Panc1 (cell line): Measurements from ENCODE around the gene FGF22. TPM values are rescaled to one million over a fixed set of nuclear protein-coding genes. Genes with fewer than 3 reads are reported as not detected.

Experiments used
- ATAC-seq: fragments of 200-7000 bp; cut with Tn5 transposase; 2 replicates; pipeline ENCODE4 v1.9.1; 2020; ENCODE audit warnings: mild to moderate bottlenecking, moderate library complexity
- BruUV-seq: library from RNA; stranded (reverse); fragments of 400-500 nt; replicated peaks from 2 replicates; lab custom pipeline; 2021; lab: Mats Ljungman, UMichigan
- CTCF ChIA-PET: fragments of 300-600 bp; sonication (Branson Sonifier 250); formaldehyde crosslinking; loops from one replicate; lab custom pipeline; 2022; ENCODE audit warnings: antibody characterized with exemption; lab: Charles Lee
- POLR2A ChIA-PET: fragments of 300-600 bp; sonication (Branson Sonifier 250); formaldehyde crosslinking; loops from one replicate; lab custom pipeline; 2022; ENCODE audit warnings: antibody characterized with exemption; lab: Charles Lee
- DNase-seq: peaks from one replicate; pipeline ENCODE4 v3.0.0-alpha.2; 2010; ENCODE audit warnings: low read depth, low spot score
- H3K27ac ChIP-seq: 2 replicates; pipeline ENCODE4 v1.5.1; 2011; ENCODE audit warnings: mild to moderate bottlenecking, low read length, inconsistent platforms
- H3K27me3 ChIP-seq: fragments of 200-500 bp; sonication (Bioruptor generic); 2 replicates; pipeline ENCODE4 v1.6.0; 2014; ENCODE audit warnings: low read length, inconsistent platforms; ENCODE audit not compliant: control insufficient read depth, insufficient read depth
- H3K36me3 ChIP-seq: fragments of 200-500 bp; sonication (Bioruptor generic); 2 replicates; pipeline ENCODE4 v1.5.1; 2014; ENCODE audit warnings: inconsistent platforms, mild to moderate bottlenecking, low read length, moderate library complexity; ENCODE audit not compliant: control insufficient read depth, insufficient read depth
- H3K4me1 ChIP-seq: 2 replicates; pipeline ENCODE4 v1.5.1; 2011; ENCODE audit warnings: inconsistent platforms, mild to moderate bottlenecking, low read length, moderate library complexity; ENCODE audit not compliant: control insufficient read depth, insufficient read depth
- H3K4me3 ChIP-seq, 2 experiments: 2 replicates each; pipeline ENCODE4 v1.5.1; 2011 to 2012; ENCODE audit warnings: low read depth in 2 of 2, low read length in 2 of 2, mild to moderate bottlenecking in 2 of 2, inconsistent platforms in 1 of 2, moderate library complexity in 1 of 2
- H3K9me3 ChIP-seq: fragments of 200-500 bp; sonication (Bioruptor generic); 2 replicates; pipeline ENCODE4 v1.5.1; 2014; ENCODE audit warnings: low read depth, mild to moderate bottlenecking, inconsistent platforms, low read length, moderate library complexity; ENCODE audit not compliant: control insufficient read depth, insufficient read depth
- CTCF ChIP-seq: fragments of 450-650 bp; IDR thresholded peaks from 2 replicates; pipeline ENCODE4 v1.5.1; 2017; ENCODE audit warnings: mild to moderate bottlenecking
- POLR2AphosphoS5 ChIP-seq: IDR thresholded peaks from 2 replicates; pipeline ENCODE4 v1.6.1; 2012; ENCODE audit warnings: mild to moderate bottlenecking, low read depth, low read length, moderate library complexity
- SIN3A ChIP-seq: IDR thresholded peaks from 2 replicates; pipeline ENCODE4 v1.6.1; 2012; ENCODE audit warnings: low read depth, mild to moderate bottlenecking, low read length, moderate library complexity, borderline replicate concordance; ENCODE audit not compliant: insufficient read depth
- TCF7L2 ChIP-seq: IDR thresholded peaks from 2 replicates; pipeline ENCODE4 v1.6.1; 2011; ENCODE audit warnings: mild to moderate bottlenecking, low read depth, low read length, inconsistent platforms
- in situ Hi-C: cut with HindIII; loops from 2 replicates; pipeline ENCODE4 v1.10.0; 2016; ENCODE audit warnings: low sequenced_read_pairs, low pct_unique_long_range_greater_than_20kb
- intact Hi-C: fragments of 100-400 bp; cut with micrococcal nuclease; formaldehyde crosslinking; loops from one replicate; pipeline ENCODE4 v1.10.0; 2022; ENCODE audit not compliant: unreplicated experiment
- total RNA-seq: library from RNA; stranded (reverse); gene quantifications from one replicate; pipeline ENCODE4 v1.2.1, GENCODE V29; 2021; ENCODE audit not compliant: unreplicated experiment
- TF ChIP-seq, protein P1 (sequence below), 2 experiments: IDR thresholded peaks; 2 replicates each; pipeline ENCODE4 v1.6.1; 2011 to 2012; ENCODE audit warnings: low read depth in 2 of 2, control low read depth in 1 of 2, low read length in 1 of 2, mild to moderate bottlenecking in 1 of 2, moderate library complexity in 1 of 2; ENCODE audit not compliant: insufficient read depth in 1 of 2

FGF22 gene
- total RNA-seq, 1 experiment from 2014 or later = 0.72 TPM

GRCh38 chr19:638906-639252 lies 800 bp upstream of the FGF22 start:
- no peak for TF ChIP-seq TCF7L2
- no peak for TF ChIP-seq SIN3A
- TF ChIP-seq, protein P1, sequence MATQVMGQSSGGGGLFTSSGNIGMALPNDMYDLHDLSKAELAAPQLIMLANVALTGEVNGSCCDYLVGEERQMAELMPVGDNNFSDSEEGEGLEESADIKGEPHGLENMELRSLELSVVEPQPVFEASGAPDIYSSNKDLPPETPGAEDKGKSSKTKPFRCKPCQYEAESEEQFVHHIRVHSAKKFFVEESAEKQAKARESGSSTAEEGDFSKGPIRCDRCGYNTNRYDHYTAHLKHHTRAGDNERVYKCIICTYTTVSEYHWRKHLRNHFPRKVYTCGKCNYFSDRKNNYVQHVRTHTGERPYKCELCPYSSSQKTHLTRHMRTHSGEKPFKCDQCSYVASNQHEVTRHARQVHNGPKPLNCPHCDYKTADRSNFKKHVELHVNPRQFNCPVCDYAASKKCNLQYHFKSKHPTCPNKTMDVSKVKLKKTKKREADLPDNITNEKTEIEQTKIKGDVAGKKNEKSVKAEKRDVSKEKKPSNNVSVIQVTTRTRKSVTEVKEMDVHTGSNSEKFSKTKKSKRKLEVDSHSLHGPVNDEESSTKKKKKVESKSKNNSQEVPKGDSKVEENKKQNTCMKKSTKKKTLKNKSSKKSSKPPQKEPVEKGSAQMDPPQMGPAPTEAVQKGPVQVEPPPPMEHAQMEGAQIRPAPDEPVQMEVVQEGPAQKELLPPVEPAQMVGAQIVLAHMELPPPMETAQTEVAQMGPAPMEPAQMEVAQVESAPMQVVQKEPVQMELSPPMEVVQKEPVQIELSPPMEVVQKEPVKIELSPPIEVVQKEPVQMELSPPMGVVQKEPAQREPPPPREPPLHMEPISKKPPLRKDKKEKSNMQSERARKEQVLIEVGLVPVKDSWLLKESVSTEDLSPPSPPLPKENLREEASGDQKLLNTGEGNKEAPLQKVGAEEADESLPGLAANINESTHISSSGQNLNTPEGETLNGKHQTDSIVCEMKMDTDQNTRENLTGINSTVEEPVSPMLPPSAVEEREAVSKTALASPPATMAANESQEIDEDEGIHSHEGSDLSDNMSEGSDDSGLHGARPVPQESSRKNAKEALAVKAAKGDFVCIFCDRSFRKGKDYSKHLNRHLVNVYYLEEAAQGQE (IDR thresholded peaks at IDR 0.05; ENCODE audit: insufficient read depth in 1 of 2, low read depth in 2 of 2, low read length in 1 of 2) = no peak
- no peak for TF ChIP-seq CTCF
- TF ChIP-seq POLR2AphosphoS5 = no peak
- H3K9me3 ChIP-seq = no peaks in the 10 kb centered on the region
- no peaks in the 10 kb centered on the region for H3K36me3 ChIP-seq
- no TSS peak for BruUV-seq
- no peaks in the 10 kb centered on the region for H3K27me3 ChIP-seq
- H3K4me3 ChIP-seq = peak overlapping the region; percentile 52 to 61
- ChIA-PET POLR2A (no interaction called here), CTCF (no interaction called here)
- DNase-seq (no peak), ATAC-seq (no peak)
- H3K27ac ChIP-seq = no peak overlapping the region
- H3K4me1 ChIP-seq = no peaks in the 10 kb centered on the region
- in situ Hi-C loops = no loop called here
- intact Hi-C loops = no loop called here

GRCh38 chr19:640161-640558 lies 481 bp downstream of the FGF22 start:
- Histone ChIP-seq H3K4me3 (peak overlapping the region; percentile 10 to 30; a peak in 1 of 4 replicates), H3K4me1 (no peaks in the 10 kb centered on the region), H3K9me3 (no peaks in the 10 kb centered on the region), H3K27ac (no peak overlapping the region), H3K36me3 (no peaks in the 10 kb centered on the region), H3K27me3 (no peaks in the 10 kb centered on the region)
- no TSS peak for BruUV-seq
- in situ Hi-C loops (no loop called here), intact Hi-C loops (no loop called here)
- POLR2A ChIA-PET = no interaction called here
- DNase-seq = no peak
- ATAC-seq = peak; percentile 5; the same call in 1 of the 2 replicates
- CTCF ChIA-PET = no interaction called here
- no peak for TF ChIP-seq CTCF
- TF ChIP-seq TCF7L2 = no peak
- no peak for TF ChIP-seq SIN3A
- no peak for TF ChIP-seq POLR2AphosphoS5
- TF ChIP-seq, protein P1 (IDR thresholded peaks at IDR 0.05; ENCODE audit: insufficient read depth in 1 of 2, low read depth in 2 of 2, low read length in 1 of 2) = no peak
